ENCODE data around the gene CECR2. TPM values are rescaled to one million over a fixed set of nuclear protein-coding genes. Genes with fewer than 3 reads are reported as not detected.

Gene CECR2
- total and polyA plus RNA-seq, 12 donors, result 1.1 to 9.1 (median 6.3) TPM

- Histone ChIP-seq H3K4me1 (no peaks in the 10 kb centered on the region), H3K4me3 (no peak overlapping the region), H3K27ac (no peak overlapping the region), H3K36me3 (no peaks in the 10 kb centered on the region), H3K9me3 (no peaks in the 10 kb centered on the region), H3K27me3 (no peaks in the 10 kb centered on the region)
- TF ChIP-seq CTCF (IDR thresholded peaks at IDR 0.05), result no peak
- WGBS, 2 donors, result 88% methylated on average over 11 of the region's 11 CpGs
- DNase-seq, result no peak
- ATAC-seq, result no peak
- intact Hi-C loops (cut with DNase I), result no loop called here
Observed at GRCh38 chr22:17397756-17398547, 28.7 kb downstream of the CECR2 start.

GRCh38 chr22:17400305-17400704 lies 31.0 kb downstream of the CECR2 start:
- Histone ChIP-seq H3K4me3 (no peak overlapping the region), H3K4me1 (peaks cover 0 to 9% (median 5%) of the 10 kb centered on the region in 9 donors), H3K27me3 (no peaks in the 10 kb centered on the region), H3K27ac (no peak overlapping the region), H3K9me3 (no peaks in the 10 kb centered on the region), H3K36me3 (no peaks in the 10 kb centered on the region)
- WGBS, 2 donors, result 81 to 86% methylated on average over 3 of the region's 3 CpGs
- TF ChIP-seq CTCF (IDR thresholded peaks at IDR 0.05), result no peak
- intact Hi-C loops (cut with DNase I), result no loop called here
- ATAC-seq (no peak), DNase-seq (no peak)

- Histone ChIP-seq H3K36me3 (no peaks in the 10 kb centered on the region), H3K4me3 (no peak overlapping the region), H3K27me3 (no peaks in the 10 kb centered on the region), H3K9me3 (no peaks in the 10 kb centered on the region), H3K4me1 (peaks cover 0 to 16% (median 9%) of the 10 kb centered on the region in 9 donors), H3K27ac (no peak overlapping the region)
- ATAC-seq (no peak), DNase-seq (no peak)
- WGBS, 2 donors, result 94 to 97% methylated on average over 7 of the region's 7 CpGs
- no peak for TF ChIP-seq CTCF (IDR thresholded peaks at IDR 0.05)
- intact Hi-C loops (cut with DNase I), result no loop called here
Observed at GRCh38 chr22:17401728-17402127, 32.5 kb downstream of the CECR2 start.

- Histone ChIP-seq H3K27ac (no peak overlapping the region), H3K9me3 (no peaks in the 10 kb centered on the region), H3K4me1 (peaks cover 0 to 22% (median 15%) of the 10 kb centered on the region in 9 donors), H3K27me3 (no peaks in the 10 kb centered on the region), H3K4me3 (no peak overlapping the region), H3K36me3 (no peaks in the 10 kb centered on the region)
- no peak for DNase-seq
- no peak for ATAC-seq
- intact Hi-C loops (cut with DNase I), result no loop called here
- no peak for TF ChIP-seq CTCF (IDR thresholded peaks at IDR 0.05)
Observed at GRCh38 chr22:17402293-17402692, 33.0 kb downstream of the CECR2 start.
